ENCODE results near the gene FARSB.

DNA sequence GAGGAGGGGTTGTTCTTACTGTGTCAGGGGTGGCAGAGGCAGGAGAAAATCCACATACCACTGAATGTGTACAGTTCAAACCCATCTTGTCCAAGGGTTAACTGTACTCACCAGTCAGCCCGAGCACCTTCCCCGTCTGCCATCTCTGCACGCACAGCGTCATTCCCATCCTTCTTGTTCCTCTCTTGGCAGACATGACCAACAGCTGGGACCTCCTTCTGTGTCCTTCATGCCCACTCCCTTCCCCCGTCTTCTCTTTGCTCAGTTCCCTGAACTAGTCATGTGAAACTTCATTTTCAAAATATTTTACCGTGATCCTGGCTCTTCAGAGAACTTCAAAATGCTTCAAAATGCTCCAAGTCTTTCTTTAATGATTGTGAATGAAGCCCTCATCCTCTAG, 92.0 kb downstream of the FARSB start:
- no peak for TF ChIP-seq CTCF (IDR thresholded peaks at IDR 0.05; ENCODE audit: insufficient read depth, low read depth, low read length)
- no peak for TF ChIP-seq EZH2 (IDR thresholded peaks at IDR 0.05; ENCODE audit: insufficient read depth, low read length)
